Gastrocnemius medialis (tissue), 4 donors: Measurements from ENCODE around the gene TRUB1.

ENCODE experiments used
- POLR2A ChIP-seq, 2 donors: fragments of 450-650 bp; IDR thresholded peaks; one replicate each; pipeline ENCODE4 v1.6.1; 2017; ENCODE audit warnings: antibody characterized with exemption in 2 of 2, mild to moderate bottlenecking in 2 of 2, moderate library complexity in 2 of 2
- TF ChIP-seq, protein P1 (sequence below), 5 experiments: fragments of 450-650 bp in 3 of 5; fragments of 200-600 bp in 2 of 5; sonication (generic) in 2 of 5; IDR thresholded peaks in 4 of 5; conservative IDR thresholded peaks in 1 of 5; 1 replicate in 4 of 5; 2 replicates in 1 of 5; pipeline ENCODE4 v1.5.1; 2016 to 2019; ENCODE audit warnings: antibody characterized with exemption in 5 of 5, mild to moderate bottlenecking in 3 of 5, moderate library complexity in 3 of 5

DNA sequence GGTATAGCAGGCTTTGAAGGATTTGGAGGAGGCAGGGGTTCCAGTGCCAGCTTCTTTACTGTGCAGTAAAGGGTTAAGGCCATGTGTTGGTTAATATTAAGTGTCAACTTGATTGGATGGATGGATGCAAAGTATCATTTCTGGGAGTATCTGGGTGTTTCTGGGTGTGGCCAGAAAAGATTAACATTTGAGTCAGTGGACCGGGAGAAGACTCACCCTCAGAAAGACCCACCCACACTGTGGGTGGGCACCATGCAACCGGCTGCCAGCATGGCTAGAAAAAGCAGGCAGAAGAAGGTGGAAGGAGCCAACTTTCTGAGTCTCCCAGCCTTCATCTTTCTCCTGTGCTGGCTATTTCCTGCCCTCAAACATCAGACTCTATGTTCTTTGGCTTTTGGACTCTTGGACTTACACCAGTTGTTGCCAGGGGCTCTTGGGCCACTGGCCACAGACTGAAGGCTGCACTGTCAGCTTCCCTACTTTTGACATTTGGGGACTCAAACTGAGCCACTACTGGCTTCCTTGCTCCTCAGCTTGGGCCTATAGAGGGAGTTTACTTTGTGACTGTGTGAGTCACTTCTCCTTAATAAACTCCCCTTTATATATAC is 6.8 kb upstream of the TRUB1 start:
- TF ChIP-seq, protein P1, sequence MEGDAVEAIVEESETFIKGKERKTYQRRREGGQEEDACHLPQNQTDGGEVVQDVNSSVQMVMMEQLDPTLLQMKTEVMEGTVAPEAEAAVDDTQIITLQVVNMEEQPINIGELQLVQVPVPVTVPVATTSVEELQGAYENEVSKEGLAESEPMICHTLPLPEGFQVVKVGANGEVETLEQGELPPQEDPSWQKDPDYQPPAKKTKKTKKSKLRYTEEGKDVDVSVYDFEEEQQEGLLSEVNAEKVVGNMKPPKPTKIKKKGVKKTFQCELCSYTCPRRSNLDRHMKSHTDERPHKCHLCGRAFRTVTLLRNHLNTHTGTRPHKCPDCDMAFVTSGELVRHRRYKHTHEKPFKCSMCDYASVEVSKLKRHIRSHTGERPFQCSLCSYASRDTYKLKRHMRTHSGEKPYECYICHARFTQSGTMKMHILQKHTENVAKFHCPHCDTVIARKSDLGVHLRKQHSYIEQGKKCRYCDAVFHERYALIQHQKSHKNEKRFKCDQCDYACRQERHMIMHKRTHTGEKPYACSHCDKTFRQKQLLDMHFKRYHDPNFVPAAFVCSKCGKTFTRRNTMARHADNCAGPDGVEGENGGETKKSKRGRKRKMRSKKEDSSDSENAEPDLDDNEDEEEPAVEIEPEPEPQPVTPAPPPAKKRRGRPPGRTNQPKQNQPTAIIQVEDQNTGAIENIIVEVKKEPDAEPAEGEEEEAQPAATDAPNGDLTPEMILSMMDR (IDR thresholded peaks at IDR 0.05 in 4 of 5, conservative IDR thresholded peaks at IDR 0.05 in 1 of 5), result no peak
- no peak for TF ChIP-seq POLR2A (IDR thresholded peaks at IDR 0.05)
